ENCODE measurements around the gene MINAR2.

The MINAR2 gene

GRCh38 chr5:129773376-129773775 lies 25.5 kb downstream of the MINAR2 start:
- 100% methylated on average over 1 of the region's 5 CpGs for WGBS
- H3K4me1 ChIP-seq (ENCODE audit: control insufficient read depth, insufficient read depth, low read depth, low read length) = no peaks in the 10 kb centered on the region
- H3K27me3 ChIP-seq (ENCODE audit: control insufficient read depth in 1 of 2, insufficient read depth in 1 of 2, low read length in 2 of 2) = no peaks in the 10 kb centered on the region
- no peak overlapping the region for H3K4ac ChIP-seq (ENCODE audit: low read depth in 1 of 2, low read length in 2 of 2)
- H3K4me3 ChIP-seq (ENCODE audit: insufficient read depth in 1 of 2, low read depth in 1 of 2, low read length in 2 of 2) = no peak overlapping the region
- H3K18ac ChIP-seq (ENCODE audit: low read depth in 1 of 2, low read length in 2 of 2) = no peak overlapping the region
- H3K27ac ChIP-seq (ENCODE audit: low read length, poor library complexity, severe bottlenecking) = no peak overlapping the region
- H3K9me3 ChIP-seq (ENCODE audit: control insufficient read depth, low read length) = no peaks in the 10 kb centered on the region
- no peak overlapping the region for H3K4me2 ChIP-seq (ENCODE audit: low read length, poor library complexity, severe bottlenecking)
- H3K9ac ChIP-seq (ENCODE audit: low read length) = no peak overlapping the region
- H2BK120ac ChIP-seq (ENCODE audit: low read depth, low read length) = no peak overlapping the region
- H2BK5ac ChIP-seq (ENCODE audit: low read depth, low read length, poor library complexity, severe bottlenecking) = no peak overlapping the region
- no peak overlapping the region for H4K91ac ChIP-seq (ENCODE audit: low read length)
- no peak overlapping the region for H2AK5ac ChIP-seq (ENCODE audit: low read length, severe bottlenecking)
- no peak overlapping the region for H3K14ac ChIP-seq (ENCODE audit: low read length in 2 of 2)
- no peak overlapping the region for H4K8ac ChIP-seq (ENCODE audit: low read length)
- no peak for DNase-seq
- H3K23ac ChIP-seq (ENCODE audit: low read length in 2 of 2) = no peak overlapping the region
- no peaks in the 10 kb centered on the region for H3K79me1 ChIP-seq (replicated peaks; ENCODE audit: low read length, poor library complexity, severe bottlenecking)
- no peak overlapping the region for H2AFZ ChIP-seq (ENCODE audit: low read depth, low read length)
- H2BK12ac ChIP-seq (ENCODE audit: low read length in 2 of 2) = no peak overlapping the region
- H3K36me3 ChIP-seq (ENCODE audit: control insufficient read depth in 1 of 2, insufficient read depth in 2 of 2, low read depth in 1 of 2, low read length in 2 of 2) = no peaks in the 10 kb centered on the region
- no peak overlapping the region for H2BK15ac ChIP-seq (ENCODE audit: low read depth, poor library complexity, severe bottlenecking)

GRCh38 chr5:129781594-129781993 lies 33.7 kb downstream of the MINAR2 start:
- Histone ChIP-seq H2BK120ac (ENCODE audit: low read depth, low read length) (no peak overlapping the region), H3K4me3 (ENCODE audit: insufficient read depth in 1 of 2, low read depth in 1 of 2, low read length in 2 of 2) (no peak overlapping the region), H4K8ac (ENCODE audit: low read length) (no peak overlapping the region), H3K27ac (ENCODE audit: low read length, poor library complexity, severe bottlenecking) (no peak overlapping the region), H3K18ac (ENCODE audit: low read depth in 1 of 2, low read length in 2 of 2) (no peak overlapping the region), H3K9me3 (ENCODE audit: control insufficient read depth, low read length) (no peaks in the 10 kb centered on the region), H4K91ac (ENCODE audit: low read length) (no peak overlapping the region), H3K79me1 (replicated peaks; ENCODE audit: low read length, poor library complexity, severe bottlenecking) (no peaks in the 10 kb centered on the region), H3K4ac (ENCODE audit: low read depth in 1 of 2, low read length in 2 of 2) (no peak overlapping the region), H2BK12ac (ENCODE audit: low read length in 2 of 2) (no peak overlapping the region), H3K23ac (ENCODE audit: low read length in 2 of 2) (no peak overlapping the region), H2BK15ac (ENCODE audit: low read depth, poor library complexity, severe bottlenecking) (no peak overlapping the region), H2BK5ac (ENCODE audit: low read depth, low read length, poor library complexity, severe bottlenecking) (no peak overlapping the region), H2AFZ (ENCODE audit: low read depth, low read length) (no peak overlapping the region), H3K36me3 (ENCODE audit: control insufficient read depth in 1 of 2, insufficient read depth in 2 of 2, low read depth in 1 of 2, low read length in 2 of 2) (no peaks in the 10 kb centered on the region), H3K4me2 (ENCODE audit: low read length, poor library complexity, severe bottlenecking) (no peak overlapping the region), H3K27me3 (ENCODE audit: control insufficient read depth in 1 of 2, insufficient read depth in 1 of 2, low read length in 2 of 2) (no peaks in the 10 kb centered on the region), H3K9ac (ENCODE audit: low read length) (no peak overlapping the region), H2AK5ac (ENCODE audit: low read length, severe bottlenecking) (no peak overlapping the region), H3K14ac (ENCODE audit: low read length in 2 of 2) (no peak overlapping the region), H3K4me1 (ENCODE audit: control insufficient read depth, insufficient read depth, low read depth, low read length) (no peaks in the 10 kb centered on the region)
- no peak for DNase-seq
- 97% methylated on average over 2 of the region's 2 CpGs for WGBS

- no peak overlapping the region for H3K27ac ChIP-seq (ENCODE audit: low read length, poor library complexity, severe bottlenecking)
- no peak overlapping the region for H2BK5ac ChIP-seq (ENCODE audit: low read depth, low read length, poor library complexity, severe bottlenecking)
- H3K14ac ChIP-seq (ENCODE audit: low read length in 2 of 2) = no peak overlapping the region
- no peak overlapping the region for H4K8ac ChIP-seq (ENCODE audit: low read length)
- no peak overlapping the region for H3K9ac ChIP-seq (ENCODE audit: low read length)
- peaks cover under 1% of the 10 kb centered on the region for H3K9me3 ChIP-seq (ENCODE audit: control insufficient read depth, low read length)
- H3K4me1 ChIP-seq (ENCODE audit: control insufficient read depth, insufficient read depth, low read depth, low read length) = no peaks in the 10 kb centered on the region
- no peak overlapping the region for H2AFZ ChIP-seq (ENCODE audit: low read depth, low read length)
- H2AK5ac ChIP-seq (ENCODE audit: low read length, severe bottlenecking) = no peak overlapping the region
- H2BK15ac ChIP-seq (ENCODE audit: low read depth, poor library complexity, severe bottlenecking) = no peak overlapping the region
- no peak for DNase-seq
- no peak overlapping the region for H3K4me2 ChIP-seq (ENCODE audit: low read length, poor library complexity, severe bottlenecking)
- WGBS = 88% methylated on average over 5 of the region's 5 CpGs
- no peak overlapping the region for H3K4me3 ChIP-seq (ENCODE audit: insufficient read depth in 1 of 2, low read depth in 1 of 2, low read length in 2 of 2)
- no peaks in the 10 kb centered on the region for H3K27me3 ChIP-seq (ENCODE audit: control insufficient read depth in 1 of 2, insufficient read depth in 1 of 2, low read length in 2 of 2)
- H2BK12ac ChIP-seq (ENCODE audit: low read length in 2 of 2) = no peak overlapping the region
- no peak overlapping the region for H2BK120ac ChIP-seq (ENCODE audit: low read depth, low read length)
- H3K79me1 ChIP-seq (replicated peaks; ENCODE audit: low read length, poor library complexity, severe bottlenecking) = no peaks in the 10 kb centered on the region
- H4K91ac ChIP-seq (ENCODE audit: low read length) = no peak overlapping the region
- no peak overlapping the region for H3K23ac ChIP-seq (ENCODE audit: low read length in 2 of 2)
- H3K18ac ChIP-seq (ENCODE audit: low read depth in 1 of 2, low read length in 2 of 2) = no peak overlapping the region
- no peaks in the 10 kb centered on the region for H3K36me3 ChIP-seq (ENCODE audit: control insufficient read depth in 1 of 2, insufficient read depth in 2 of 2, low read depth in 1 of 2, low read length in 2 of 2)
- no peak overlapping the region for H3K4ac ChIP-seq (ENCODE audit: low read depth in 1 of 2, low read length in 2 of 2)
These were observed 55.5 kb downstream of the MINAR2 start for GRCh38 chr5:129803403-129803802.

GRCh38 chr5:129804705-129805104 lies 56.8 kb downstream of the MINAR2 start:
- no peaks in the 10 kb centered on the region for H3K36me3 ChIP-seq (ENCODE audit: control insufficient read depth in 1 of 2, insufficient read depth in 2 of 2, low read depth in 1 of 2, low read length in 2 of 2)
- no peak overlapping the region for H2BK12ac ChIP-seq (ENCODE audit: low read length in 2 of 2)
- no peaks in the 10 kb centered on the region for H3K9me3 ChIP-seq (ENCODE audit: control insufficient read depth, low read length)
- H3K27ac ChIP-seq (ENCODE audit: low read length, poor library complexity, severe bottlenecking) = no peak overlapping the region
- no peak overlapping the region for H3K4me2 ChIP-seq (ENCODE audit: low read length, poor library complexity, severe bottlenecking)
- no peak overlapping the region for H2AFZ ChIP-seq (ENCODE audit: low read depth, low read length)
- 77% methylated on average over 6 of the region's 7 CpGs for WGBS
- H3K14ac ChIP-seq (ENCODE audit: low read length in 2 of 2) = no peak overlapping the region
- H3K4me1 ChIP-seq (ENCODE audit: control insufficient read depth, insufficient read depth, low read depth, low read length) = no peaks in the 10 kb centered on the region
- H3K23ac ChIP-seq (ENCODE audit: low read length in 2 of 2) = no peak overlapping the region
- no peak overlapping the region for H3K18ac ChIP-seq (ENCODE audit: low read depth in 1 of 2, low read length in 2 of 2)
- no peak overlapping the region for H4K8ac ChIP-seq (ENCODE audit: low read length)
- H2BK15ac ChIP-seq (ENCODE audit: low read depth, poor library complexity, severe bottlenecking) = no peak overlapping the region
- H3K4me3 ChIP-seq (ENCODE audit: insufficient read depth in 1 of 2, low read depth in 1 of 2, low read length in 2 of 2) = no peak overlapping the region
- H3K9ac ChIP-seq (ENCODE audit: low read length) = no peak overlapping the region
- no peak overlapping the region for H2BK5ac ChIP-seq (ENCODE audit: low read depth, low read length, poor library complexity, severe bottlenecking)
- no peak overlapping the region for H4K91ac ChIP-seq (ENCODE audit: low read length)
- H3K4ac ChIP-seq (ENCODE audit: low read depth in 1 of 2, low read length in 2 of 2) = no peak overlapping the region
- H2BK120ac ChIP-seq (ENCODE audit: low read depth, low read length) = no peak overlapping the region
- no peak for DNase-seq
- no peaks in the 10 kb centered on the region for H3K79me1 ChIP-seq (replicated peaks; ENCODE audit: low read length, poor library complexity, severe bottlenecking)
- H3K27me3 ChIP-seq (ENCODE audit: control insufficient read depth in 1 of 2, insufficient read depth in 1 of 2, low read length in 2 of 2) = no peaks in the 10 kb centered on the region
- no peak overlapping the region for H2AK5ac ChIP-seq (ENCODE audit: low read length, severe bottlenecking)

Measured in mesenchymal stem cell (in vitro differentiated cells and primary cell).